ENCODE results near the gene DIS3L2. TPM values are rescaled to one million over a fixed set of nuclear protein-coding genes. Genes with fewer than 3 reads are reported as not detected.

Gene DIS3L2
- total and polyA plus RNA-seq, 2 experiments from 2014 or later = 35.5 to 50.1 TPM

DNA sequence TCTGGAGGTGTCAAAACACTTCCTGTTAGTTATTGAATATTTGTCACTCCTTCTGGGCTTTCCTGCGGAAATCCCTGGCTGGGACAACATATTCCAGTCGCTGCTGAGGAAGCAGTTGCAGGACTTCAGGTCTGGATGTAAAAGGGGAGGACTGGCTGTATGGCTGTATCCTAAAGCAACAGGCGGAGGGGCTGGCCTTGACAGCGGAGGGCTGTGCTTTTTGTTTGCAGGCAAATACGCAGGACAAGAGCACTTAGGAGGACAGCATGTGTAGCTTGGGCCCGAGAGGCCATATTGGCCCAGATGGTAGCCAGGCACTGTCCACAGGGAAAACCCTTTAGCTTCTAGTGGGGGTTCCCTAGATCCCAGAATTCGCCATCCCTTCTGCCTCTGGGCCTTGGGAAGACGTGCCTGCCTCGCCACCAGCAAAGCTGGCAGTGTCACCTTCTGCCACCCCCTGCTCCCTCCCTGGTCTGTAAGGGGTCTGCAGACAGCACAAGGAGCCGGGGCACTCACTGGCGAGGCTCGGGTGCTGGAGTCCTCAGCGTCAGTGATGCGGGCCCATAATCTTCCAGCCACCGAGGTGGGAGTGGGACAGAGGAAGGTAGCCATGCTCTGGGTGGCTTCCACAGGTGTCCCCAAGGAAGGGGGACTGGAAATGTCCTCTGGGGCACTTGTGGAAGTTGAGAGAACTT, 42.0 kb upstream of the DIS3L2 start:
- Histone ChIP-seq H3K27me3 (peaks cover 26% of the 10 kb centered on the region), H3K4me3 (no peak overlapping the region), H3K27ac (no peak overlapping the region), H3K4me1 (ENCODE audit: low read depth) (no peaks in the 10 kb centered on the region), H3K36me3 (no peaks in the 10 kb centered on the region), H3K9me3 (ENCODE audit: low read depth) (no peaks in the 10 kb centered on the region)
- DNase-seq (ENCODE audit: low read depth in 1 of 2, low spot score in 1 of 2) = no peak
- TF ChIP-seq, protein P1, sequence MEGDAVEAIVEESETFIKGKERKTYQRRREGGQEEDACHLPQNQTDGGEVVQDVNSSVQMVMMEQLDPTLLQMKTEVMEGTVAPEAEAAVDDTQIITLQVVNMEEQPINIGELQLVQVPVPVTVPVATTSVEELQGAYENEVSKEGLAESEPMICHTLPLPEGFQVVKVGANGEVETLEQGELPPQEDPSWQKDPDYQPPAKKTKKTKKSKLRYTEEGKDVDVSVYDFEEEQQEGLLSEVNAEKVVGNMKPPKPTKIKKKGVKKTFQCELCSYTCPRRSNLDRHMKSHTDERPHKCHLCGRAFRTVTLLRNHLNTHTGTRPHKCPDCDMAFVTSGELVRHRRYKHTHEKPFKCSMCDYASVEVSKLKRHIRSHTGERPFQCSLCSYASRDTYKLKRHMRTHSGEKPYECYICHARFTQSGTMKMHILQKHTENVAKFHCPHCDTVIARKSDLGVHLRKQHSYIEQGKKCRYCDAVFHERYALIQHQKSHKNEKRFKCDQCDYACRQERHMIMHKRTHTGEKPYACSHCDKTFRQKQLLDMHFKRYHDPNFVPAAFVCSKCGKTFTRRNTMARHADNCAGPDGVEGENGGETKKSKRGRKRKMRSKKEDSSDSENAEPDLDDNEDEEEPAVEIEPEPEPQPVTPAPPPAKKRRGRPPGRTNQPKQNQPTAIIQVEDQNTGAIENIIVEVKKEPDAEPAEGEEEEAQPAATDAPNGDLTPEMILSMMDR (IDR thresholded peaks at IDR 0.05; ENCODE audit: low read depth, low read length) = no peak

DNA sequence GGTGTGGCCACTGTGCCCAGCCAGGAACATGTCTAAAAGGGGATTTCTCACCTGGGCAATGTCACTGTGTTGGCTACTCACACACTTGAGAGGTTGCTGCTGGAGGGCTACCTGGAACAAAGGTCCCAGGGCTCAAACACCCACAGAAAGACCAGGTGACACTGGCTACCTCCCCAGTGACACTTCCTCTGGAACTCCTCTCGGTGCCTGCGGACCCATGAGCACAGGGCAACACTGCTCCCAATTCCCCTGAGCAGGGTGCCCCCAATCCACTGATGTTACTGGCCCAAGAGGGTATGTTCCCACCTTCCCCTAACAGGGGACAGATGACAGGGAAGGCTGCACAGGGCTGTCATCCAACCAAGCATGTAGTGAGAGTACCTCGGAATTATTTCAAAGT, 41.1 kb upstream of the DIS3L2 start:
- DNase-seq (ENCODE audit: low read depth in 1 of 2, low spot score in 1 of 2) = no peak
- Histone ChIP-seq H3K27me3 (peaks cover 35% of the 10 kb centered on the region), H3K9me3 (ENCODE audit: low read depth) (no peaks in the 10 kb centered on the region), H3K36me3 (no peaks in the 10 kb centered on the region), H3K27ac (no peak overlapping the region), H3K4me3 (no peak overlapping the region), H3K4me1 (ENCODE audit: low read depth) (no peaks in the 10 kb centered on the region)
- TF ChIP-seq, protein P1 (IDR thresholded peaks at IDR 0.05; ENCODE audit: low read depth, low read length) = no peak

- H3K9me3 ChIP-seq (ENCODE audit: low read depth) = no peaks in the 10 kb centered on the region
- H3K4me3 ChIP-seq = no peak overlapping the region
- H3K27me3 ChIP-seq = peaks cover 40% of the 10 kb centered on the region
- DNase-seq (ENCODE audit: low read depth in 1 of 2, low spot score in 1 of 2) = no peak
- no peak overlapping the region for H3K27ac ChIP-seq
- TF ChIP-seq, protein P1 (IDR thresholded peaks at IDR 0.05; ENCODE audit: low read depth, low read length) = no peak
- no peaks in the 10 kb centered on the region for H3K4me1 ChIP-seq (ENCODE audit: low read depth)
- H3K36me3 ChIP-seq = no peaks in the 10 kb centered on the region
Observed at GRCh38 chr2:231920795-231921194, 40.7 kb upstream of the DIS3L2 start.

DNA sequence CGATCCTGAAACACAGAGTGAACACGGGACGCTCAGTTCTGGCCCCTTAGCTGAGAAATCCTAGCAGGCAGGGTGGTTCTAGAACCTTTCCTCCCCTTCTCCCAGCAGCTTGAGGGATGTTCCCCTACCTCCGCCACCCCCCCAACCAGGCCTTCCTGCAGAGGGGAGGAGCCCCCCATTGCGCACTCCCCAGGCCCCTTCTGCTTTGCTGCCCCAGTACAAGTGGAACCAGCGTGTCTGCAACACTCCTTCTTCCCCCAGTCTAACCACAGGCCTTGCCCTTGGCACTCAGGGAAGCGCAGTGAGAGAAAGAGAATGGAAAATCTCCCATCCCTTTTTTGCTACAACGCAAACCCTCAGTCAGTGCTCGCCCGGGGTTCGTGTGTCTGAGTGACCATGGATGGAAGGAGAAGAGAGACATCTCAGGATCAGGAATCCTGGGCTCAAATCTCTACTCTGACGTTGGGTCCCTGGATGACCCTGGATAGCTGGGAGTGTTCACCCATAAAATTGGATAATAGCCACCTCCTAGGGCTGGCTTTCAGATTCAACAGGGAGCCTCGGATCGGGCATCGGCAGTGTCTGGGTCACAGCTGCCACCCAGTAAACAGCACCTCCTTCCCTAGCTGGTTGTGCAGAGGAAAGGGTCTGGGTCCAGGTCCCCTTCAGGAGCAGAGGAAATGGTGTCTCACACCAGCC, 39.1 kb upstream of the DIS3L2 start:
- Histone ChIP-seq H3K4me3 (no peak overlapping the region), H3K27me3 (peaks cover 56% of the 10 kb centered on the region), H3K4me1 (ENCODE audit: low read depth) (no peaks in the 10 kb centered on the region), H3K36me3 (no peaks in the 10 kb centered on the region), H3K27ac (no peak overlapping the region), H3K9me3 (ENCODE audit: low read depth) (no peaks in the 10 kb centered on the region)
- no peak for DNase-seq (ENCODE audit: low read depth in 1 of 2, low spot score in 1 of 2)
- TF ChIP-seq, protein P1 (IDR thresholded peaks at IDR 0.05; ENCODE audit: low read depth, low read length) = no peak

DNA sequence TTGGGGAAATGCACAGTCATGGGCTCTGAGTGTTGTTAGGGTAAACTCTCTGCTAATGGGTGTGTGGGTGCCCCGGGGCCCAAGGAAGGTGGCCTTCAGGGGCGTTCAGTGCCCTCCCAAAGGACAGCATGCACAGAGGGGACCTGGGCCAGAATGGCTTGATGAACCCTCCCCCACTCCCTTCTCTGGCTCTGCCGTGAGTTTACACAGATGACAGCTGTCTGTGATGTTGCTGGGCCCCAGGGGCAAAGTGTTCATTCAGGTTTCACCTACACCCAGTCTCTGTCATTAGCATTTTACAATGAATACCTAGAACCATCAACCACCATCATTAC, 38.5 kb upstream of the DIS3L2 start:
- no peaks in the 10 kb centered on the region for H3K36me3 ChIP-seq
- H3K9me3 ChIP-seq (ENCODE audit: low read depth) = no peaks in the 10 kb centered on the region
- peaks cover 61% of the 10 kb centered on the region for H3K27me3 ChIP-seq
- H3K4me3 ChIP-seq = no peak overlapping the region
- H3K4me1 ChIP-seq (ENCODE audit: low read depth) = no peaks in the 10 kb centered on the region
- no peak overlapping the region for H3K27ac ChIP-seq
- TF ChIP-seq, protein P1 (IDR thresholded peaks at IDR 0.05; ENCODE audit: low read depth, low read length) = no peak
- DNase-seq (ENCODE audit: low read depth in 1 of 2, low spot score in 1 of 2) = no peak

Measured in cardiac muscle cell (in vitro differentiated cells and primary cell).